GM18861 (cell line): ENCODE measurements around the gene UFSP1.
"Not testable (repeated sequence)": the region's sequence is repeated elsewhere in the genome, so short reads cannot be mapped to it uniquely, and the experiment has no call there.

Experiments
- ATAC-seq: cut with Tn5 transposase; IDR thresholded peaks from one replicate; pipeline ENCODE4 v1.9.1; 2021; ENCODE audit not compliant: unreplicated experiment

Gene UFSP1

GRCh38 chr7:100888988-100889750 lies at the start of gene UFSP1:
UFSP1 (minus strand) TSS chr7:100889715; CDS start chr7:100889271, 444 bp downstream.
- ATAC-seq, result peak; percentile 22

GRCh38 chr7:100936167-100936566 lies 46.7 kb upstream of the UFSP1 start:
- not testable (repeated sequence) for ATAC-seq

- not testable (repeated sequence) for ATAC-seq
These were observed 45.9 kb upstream of the UFSP1 start for GRCh38 chr7:100935381-100935780.

GRCh38 chr7:100933734-100934133 lies 44.2 kb upstream of the UFSP1 start:
- ATAC-seq, result no peak

DNA sequence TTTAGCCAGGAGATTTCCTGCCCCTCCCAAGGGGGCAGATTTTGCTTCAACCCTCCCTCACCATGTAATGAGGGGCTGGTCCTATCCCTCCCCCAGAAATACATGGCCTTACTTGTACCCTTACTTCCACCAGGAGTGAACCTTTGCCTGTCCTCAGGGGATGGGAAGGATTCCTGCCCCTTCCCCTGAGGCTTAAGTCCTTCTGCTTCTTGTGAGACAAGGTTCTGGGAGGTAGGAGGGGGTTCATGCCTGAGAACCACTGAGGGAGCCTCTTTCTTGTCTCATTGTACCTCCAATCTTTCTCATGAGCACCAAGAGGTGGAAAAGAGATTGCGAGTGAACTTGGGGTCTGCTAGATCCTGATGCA lies 40.3 kb upstream of the UFSP1 start:
- ATAC-seq, result no peak

DNA sequence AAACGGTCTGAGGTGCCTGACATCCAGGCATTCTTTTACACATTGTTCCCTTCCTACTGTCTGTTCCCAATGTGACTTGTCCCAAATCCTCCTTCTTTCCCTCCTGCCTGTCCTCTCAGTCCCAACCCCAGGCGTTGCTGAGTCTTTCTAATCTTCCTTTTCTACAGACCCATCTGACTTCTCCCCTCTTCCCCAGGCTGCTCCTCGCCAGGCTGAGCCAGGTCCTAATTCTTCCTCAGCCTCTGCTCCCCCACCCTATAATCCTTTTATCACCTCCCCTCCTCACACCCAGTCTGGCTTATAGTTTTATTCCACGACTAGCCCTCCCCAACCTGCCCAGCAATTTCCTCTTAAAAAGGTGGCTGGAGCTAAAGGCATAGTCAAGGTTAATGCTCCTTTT lies 34.1 kb upstream of the UFSP1 start:
- ATAC-seq, result not testable (repeated sequence)

- no peak for ATAC-seq
These were observed 31.5 kb upstream of the UFSP1 start for GRCh38 chr7:100921039-100921438.

GRCh38 chr7:100919779-100920437 lies 30.4 kb upstream of the UFSP1 start:
- ATAC-seq, result not testable (repeated sequence)

- ATAC-seq, result not testable (repeated sequence)
These were observed 29.8 kb upstream of the UFSP1 start for GRCh38 chr7:100919335-100919734.

DNA sequence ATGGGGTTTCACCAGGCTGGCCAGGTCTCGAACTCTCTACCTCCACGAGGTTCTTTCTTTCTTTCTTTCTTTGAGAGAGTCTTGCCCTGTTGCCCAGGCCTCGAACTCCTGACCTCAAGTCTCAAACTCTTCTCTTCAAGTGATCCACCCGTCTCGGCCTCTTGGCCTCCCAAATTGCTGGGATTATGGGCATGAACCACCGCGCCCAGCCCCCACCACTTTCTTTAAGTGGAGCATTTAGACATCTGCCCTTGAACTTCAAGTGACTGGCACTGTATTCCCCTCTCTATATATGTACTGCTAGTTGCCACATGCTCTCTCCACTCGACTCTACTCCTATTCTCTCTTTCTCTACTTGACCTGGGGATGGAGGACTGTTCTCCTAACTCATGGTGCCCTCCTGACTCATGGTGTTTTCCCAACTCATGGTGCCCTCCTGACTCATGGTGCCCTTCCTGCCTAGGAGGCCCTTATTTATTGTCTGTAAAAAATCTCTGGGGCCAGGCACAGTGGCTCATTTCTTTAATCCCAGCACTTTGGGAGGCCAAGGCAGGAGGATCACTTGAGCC lies 25.4 kb upstream of the UFSP1 start:
- ATAC-seq, result no peak

- no peak for ATAC-seq
These were observed 24.8 kb upstream of the UFSP1 start for GRCh38 chr7:100914208-100914878.

- ATAC-seq, result no peak
These were observed 22.0 kb upstream of the UFSP1 start for GRCh38 chr7:100911484-100911883.

DNA sequence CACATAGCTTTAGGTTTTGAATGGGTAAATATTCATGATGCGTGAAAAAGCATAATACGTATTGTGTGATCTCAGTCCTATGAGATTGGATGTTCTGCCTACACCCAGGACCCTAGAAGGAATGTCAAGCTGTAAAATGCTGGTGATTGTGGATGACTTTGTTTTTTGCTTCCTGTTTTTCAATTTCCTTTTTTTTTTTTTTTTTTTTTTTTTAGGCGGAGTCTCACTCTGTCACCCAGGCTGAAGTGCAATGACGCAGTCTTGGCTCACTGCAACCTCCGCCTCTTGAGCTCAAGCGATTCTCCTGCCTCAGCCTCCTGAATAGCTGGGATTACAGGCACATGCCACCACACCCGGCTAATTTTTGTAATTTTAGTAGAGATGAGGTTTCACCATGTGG lies 20.9 kb upstream of the UFSP1 start:
- ATAC-seq, result not testable (repeated sequence)

GRCh38 chr7:100908512-100908911 lies 19.0 kb upstream of the UFSP1 start:
- no peak for ATAC-seq

- ATAC-seq, result no peak
These were observed 13.1 kb upstream of the UFSP1 start for GRCh38 chr7:100902638-100903037.

- no peak for ATAC-seq
These were observed 12.4 kb upstream of the UFSP1 start for GRCh38 chr7:100901921-100902332.

DNA sequence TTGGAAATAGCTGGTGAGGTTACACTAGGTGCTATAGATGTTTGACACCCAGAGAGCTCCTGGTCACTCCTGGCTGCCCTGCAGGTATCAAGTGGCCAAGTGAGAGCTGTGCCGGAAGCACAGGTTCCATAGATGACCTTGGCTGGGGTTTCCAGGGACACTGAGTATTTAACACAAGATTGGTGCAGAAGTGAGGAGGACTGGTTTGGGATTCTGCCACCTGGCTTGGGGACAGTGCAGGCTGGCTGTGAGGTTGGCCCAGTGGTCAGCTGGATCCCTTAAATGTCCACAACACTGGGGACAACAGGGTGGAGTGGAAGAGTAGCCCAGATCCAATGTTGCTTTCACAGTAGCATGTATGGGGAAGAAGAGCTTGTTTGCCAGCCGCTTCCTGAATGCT lies 11.5 kb upstream of the UFSP1 start:
- ATAC-seq, result no peak

DNA sequence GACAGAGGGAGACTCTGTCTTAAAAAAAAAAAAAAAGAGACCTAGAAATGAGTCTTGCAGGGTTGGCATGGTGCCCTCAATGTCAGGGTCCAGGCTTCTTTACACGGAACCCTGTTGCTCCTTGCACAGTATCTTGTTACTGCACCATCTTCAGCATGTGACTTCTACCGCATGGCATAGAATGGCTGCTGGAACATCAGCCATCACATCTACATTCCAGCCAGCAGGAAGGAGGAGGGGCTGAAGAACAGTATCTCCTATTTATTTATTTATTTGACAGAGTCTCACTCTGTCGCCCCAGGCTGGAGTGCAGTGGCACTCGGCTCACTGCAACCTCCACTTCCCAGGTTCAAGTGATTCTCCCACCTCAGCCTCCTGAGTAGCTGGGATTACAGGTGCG lies 9.9 kb upstream of the UFSP1 start:
- ATAC-seq, result no peak

GRCh38 chr7:100897772-100898454 lies 8.4 kb upstream of the UFSP1 start:
- ATAC-seq, result no peak

DNA sequence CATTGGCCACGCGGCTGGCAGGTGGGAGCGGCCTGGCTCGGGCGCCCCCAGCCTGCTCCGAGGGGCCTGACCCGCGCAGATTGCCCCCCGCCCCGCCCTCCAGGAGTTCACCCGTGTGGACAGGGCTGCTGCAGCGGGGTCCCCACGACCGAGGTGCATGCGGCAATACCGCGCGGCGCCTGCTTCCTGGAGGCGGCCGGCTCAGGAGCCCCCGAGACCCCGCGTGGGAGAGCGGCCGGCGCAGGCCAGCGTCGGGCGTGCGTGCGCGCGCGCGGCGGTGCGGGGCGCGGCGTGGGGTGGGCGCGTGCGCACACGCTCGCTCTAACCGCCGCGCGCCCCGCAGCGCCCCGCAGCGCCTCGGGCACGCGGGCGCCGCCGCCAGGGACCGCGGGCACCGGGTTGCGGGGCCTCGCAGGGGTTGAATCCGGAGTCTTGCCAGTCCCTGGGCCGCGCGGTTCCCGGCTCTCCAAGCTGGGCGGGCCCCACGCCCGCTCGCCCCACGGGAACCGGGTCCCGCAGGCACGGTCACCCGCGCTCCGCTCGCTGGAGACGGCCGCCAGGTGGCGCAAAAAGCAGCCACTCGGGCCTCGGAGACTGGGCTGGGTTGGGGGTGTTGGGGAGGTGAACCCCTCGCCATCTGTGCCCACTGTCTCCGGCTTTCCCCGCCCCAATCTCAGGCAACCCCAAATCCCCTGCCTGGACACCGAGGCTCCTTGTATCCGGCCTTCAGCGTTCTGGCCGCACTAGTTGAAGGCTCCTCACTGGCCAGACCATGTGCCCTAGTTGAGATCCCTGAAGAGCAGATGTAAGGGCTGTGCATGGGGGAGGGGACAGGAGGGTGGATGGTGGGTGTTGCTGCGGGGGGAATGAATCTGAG lies 7.5 kb upstream of the UFSP1 start:
- no peak for ATAC-seq
